K562 (cell line): ENCODE measurements around the gene SNX27. TPM values are rescaled to one million over a fixed set of nuclear protein-coding genes. Genes with fewer than 3 reads are reported as not detected.

Experiments
- ATF1 ChIP-seq, 2 experiments: fragments of 450-650 bp in 1 of 2; IDR thresholded peaks; 2 replicates each; pipeline ENCODE4 v1.6.1; 2016; ENCODE audit warnings: missing compliant biosample characterization in 1 of 2, missing genetic modification characterization in 1 of 2
- BHLHE40 ChIP-seq: IDR thresholded peaks from 2 replicates; pipeline ENCODE4 v1.6.1; 2011; ENCODE audit warnings: low read length, improper control_type of control experiment
- BMI1 ChIP-seq: fragments of 150-350 bp; IDR thresholded peaks from 2 replicates; pipeline ENCODE4 v1.6.1; 2014; ENCODE audit warnings: low read length
- CBX2 ChIP-seq: fragments of 200-600 bp; sonication (generic); IDR thresholded peaks from one replicate; pipeline ENCODE4 v1.6.1; 2012; ENCODE audit warnings: mild to moderate bottlenecking, low read length, inconsistent platforms; ENCODE audit not compliant: insufficient read depth, poor library complexity, severe bottlenecking
- CREB3 ChIP-seq: fragments of 450-650 bp; conservative IDR thresholded peaks from 2 replicates; pipeline ENCODE4 v1.6.1; 2016; ENCODE audit warnings: missing genetic modification characterization, low read depth, mild to moderate bottlenecking, missing compliant biosample characterization, moderate library complexity
- FOXK1 ChIP-seq: sonication (generic); formaldehyde crosslinking; IDR thresholded peaks from 2 replicates; pipeline ENCODE4 v1.8.0; 2022; ENCODE audit warnings: missing genetic modification reagents, mild to moderate bottlenecking, borderline replicate concordance
- FOXM1 ChIP-seq, 2 experiments: fragments of 450-650 bp in 1 of 2; sonication (generic) in 1 of 2; formaldehyde crosslinking in 1 of 2; IDR thresholded peaks; 2 replicates each; pipeline versions ENCODE4 v1.6.1 to v1.9.0; 2017 to 2022; ENCODE audit warnings: low read depth in 2 of 2, mild to moderate bottlenecking in 2 of 2, missing genetic modification reagents in 1 of 2, moderate library complexity in 1 of 2
- HMGN3 ChIP-seq: IDR thresholded peaks from 2 replicates; pipeline ENCODE4 v1.6.1; 2011; ENCODE audit warnings: borderline replicate concordance, low read depth, mild to moderate bottlenecking, mixed read lengths, low read length; ENCODE audit not compliant: insufficient read length; ENCODE audit errors: extremely low read depth
- IFI16 ChIP-seq: fragments of 250-450 bp; sonication (Bioruptor Pico); IDR thresholded peaks from 2 replicates; pipeline ENCODE4 v2.1.2; 2022; ENCODE audit warnings: mild to moderate bottlenecking, inconsistent platforms
- JUN ChIP-seq, 2 experiments: sonication (generic) in 1 of 2; formaldehyde crosslinking in 1 of 2; IDR thresholded peaks; 2 replicates each; pipeline versions ENCODE4 v1.6.1 to v1.8.0; 2012 to 2022; ENCODE audit warnings: borderline replicate concordance in 2 of 2, mild to moderate bottlenecking in 2 of 2, improper control_type of control experiment in 1 of 2, low read depth in 1 of 2, low read length in 1 of 2, missing genetic modification reagents in 1 of 2
- LARP7 ChIP-seq: fragments of 450-650 bp; IDR thresholded peaks from 2 replicates; pipeline ENCODE4 v1.6.1; 2016
- MAZ ChIP-seq, 2 experiments: fragments of 450-650 bp in 1 of 2; sonication (generic) in 1 of 2; formaldehyde crosslinking; IDR thresholded peaks in 1 of 2; conservative IDR thresholded peaks in 1 of 2; 2 replicates each; pipeline versions ENCODE4 v1.4.0 to v1.5.0; 2020; ENCODE audit warnings: mild to moderate bottlenecking in 1 of 2, missing genetic modification reagents in 1 of 2
- PCBP2 ChIP-seq: fragments of 200-400 bp; formaldehyde crosslinking; IDR thresholded peaks from 2 replicates; pipeline ENCODE4 v1.6.1; 2018; ENCODE audit warnings: low read length, low read depth, mild to moderate bottlenecking, moderate library complexity; ENCODE audit not compliant: poor library complexity, severe bottlenecking
- PKNOX1 ChIP-seq: fragments of 450-650 bp; IDR thresholded peaks from 2 replicates; pipeline ENCODE4 v1.6.1; 2016
- ZBTB12 ChIP-seq: fragments of 250-450 bp; sonication (Bioruptor Pico); IDR thresholded peaks from 2 replicates; pipeline ENCODE4 v1.4.0; 2020
- ZNF395 ChIP-seq: fragments of 200-800 bp; sonication (Bioruptor generic); IDR thresholded peaks from 2 replicates; pipeline ENCODE4 v1.6.1; 2017; ENCODE audit warnings: missing genetic modification characterization, missing compliant biosample characterization
- ZNF445 ChIP-seq: fragments of 250-450 bp; sonication (Bioruptor Pico); IDR thresholded peaks from 2 replicates; pipeline ENCODE4 v1.4.0; 2020; ENCODE audit warnings: low read depth, mild to moderate bottlenecking, moderate library complexity
- ZNF584 ChIP-seq: fragments of 200-800 bp; sonication (Bioruptor generic); IDR thresholded peaks from 2 replicates; pipeline ENCODE4 v1.6.1; 2016; ENCODE audit warnings: low read depth, mild to moderate bottlenecking, missing genetic modification characterization, missing compliant biosample characterization
- polyA plus RNA-seq, 8 experiments: library from polyadenylated mRNA; depleted of rRNA in 4 of 8; stranded (reverse) in 5 of 8; unstranded in 3 of 8; fragments of >200 nt; fragmentation: Nextera tagmentation in 2 of 8; fragmentation: Illumina TruSeq in 1 of 8; extraction: Ambion mirVana in 2 of 8; extraction: Trizol in 1 of 8; gene quantifications; 2 replicates each; pipeline versions ENCODE4 v1.2.1 to v1.2.3, GENCODE V29; 2011 to 2014; ENCODE audit warnings: inconsistent platforms in 1 of 8, missing spikeins in 1 of 8
- total RNA-seq, 7 experiments: library from RNA; depleted of rRNA in 6 of 7; stranded (reverse); fragments of >200 nt in 6 of 7; fragmentation: Illumina TruSeq in 2 of 7; extraction: Trizol in 2 of 7; gene quantifications; 2 replicates each; pipeline versions ENCODE4 v1.2.1 to v1.2.3, GENCODE V29; 2011 to 2021; ENCODE audit warnings: low replicate concordance in 1 of 7
- TF ChIP-seq, protein P1 (sequence below): sonication (generic); formaldehyde crosslinking; IDR thresholded peaks from 2 replicates; pipeline ENCODE4 v1.5.0; 2020; ENCODE audit warnings: missing genetic modification reagents

SNX27 gene
- total and polyA plus RNA-seq, 9 of the 15 experiments (the other 6 are each of a cell fraction or from before 2014, with no cell fraction given) = 4.5 to 18.7 (median 10.1) TPM

DNA sequence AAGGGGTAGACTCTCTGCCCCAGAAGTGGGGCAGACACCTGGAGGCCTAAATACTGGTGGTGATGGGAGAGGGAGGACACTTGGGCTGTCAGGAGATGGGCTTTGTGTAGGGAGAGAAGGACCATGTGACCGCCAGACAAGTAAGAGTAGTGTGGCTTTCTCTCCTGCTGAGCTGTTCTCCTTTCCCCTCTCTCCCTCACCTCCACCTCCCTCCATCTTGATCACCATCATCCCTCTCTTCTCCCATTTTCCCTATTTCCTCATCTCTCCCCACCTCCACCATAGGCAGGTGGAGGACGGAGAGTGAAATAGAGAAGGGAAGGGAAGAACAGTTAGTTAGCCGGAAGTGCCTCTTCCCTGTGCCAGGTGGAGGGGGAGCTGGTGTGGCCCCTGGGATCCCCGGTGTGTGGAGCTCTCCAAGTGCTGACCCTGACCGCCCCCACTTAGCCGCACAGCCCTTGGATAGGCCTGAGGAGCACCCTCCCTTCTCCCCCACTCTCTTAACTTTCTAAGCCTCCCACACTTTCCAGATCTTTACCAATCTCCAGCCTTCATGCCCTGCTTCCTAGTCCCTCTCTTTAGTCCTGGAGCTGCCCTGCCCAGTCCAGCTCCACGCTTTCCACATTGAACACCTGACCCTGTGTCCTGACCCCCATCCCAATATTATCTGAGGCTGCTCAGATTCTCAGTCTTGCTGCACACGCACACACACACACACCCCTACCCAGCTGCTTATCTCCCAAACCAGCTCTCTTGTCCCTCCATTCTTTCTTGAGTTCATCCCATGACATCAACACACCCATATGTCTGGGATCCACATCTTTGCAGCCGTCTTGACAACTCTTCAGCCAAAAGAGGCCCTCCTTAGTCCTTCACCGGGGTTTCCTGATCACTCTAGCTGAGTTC, 103.2 kb downstream of the SNX27 start (continued):
- no peak for TF ChIP-seq ZBTB12 (CRISPR knock-in tag)
- no peak for TF ChIP-seq CREB3 (tag)
- TF ChIP-seq PKNOX1 = 0 out of 2 replicates have a peak, but pooled peaks have one; percentile 30
- TF ChIP-seq FOXK1 (CRISPR knock-in tag) = no peak
- TF ChIP-seq ZNF395 = peak; percentile 84; the same call in 1 of the 2 replicates
- no peak for TF ChIP-seq JUN (IDR thresholded peaks at IDR 0.05; ENCODE audit: borderline replicate concordance, low read depth, low read length)
- TF ChIP-seq JUN (CRISPR knock-in tag; IDR thresholded peaks at IDR 0.05; ENCODE audit: borderline replicate concordance) = no peak
- TF ChIP-seq BMI1 = no peak
- peak; percentile 42; the same call in 1 of the 2 replicates for TF ChIP-seq ZNF584 (CRISPR knock-in tag)
- no peak for TF ChIP-seq ZNF445 (CRISPR knock-in tag)
- TF ChIP-seq CBX2 = no peak
- no peak for TF ChIP-seq ATF1 (CRISPR knock-in tag; IDR thresholded peaks at IDR 0.05)
- TF ChIP-seq ATF1 (tag; IDR thresholded peaks at IDR 0.05) = 0 out of 2 replicates have a peak, but pooled peaks have one; percentile 41
- TF ChIP-seq, protein P1, sequence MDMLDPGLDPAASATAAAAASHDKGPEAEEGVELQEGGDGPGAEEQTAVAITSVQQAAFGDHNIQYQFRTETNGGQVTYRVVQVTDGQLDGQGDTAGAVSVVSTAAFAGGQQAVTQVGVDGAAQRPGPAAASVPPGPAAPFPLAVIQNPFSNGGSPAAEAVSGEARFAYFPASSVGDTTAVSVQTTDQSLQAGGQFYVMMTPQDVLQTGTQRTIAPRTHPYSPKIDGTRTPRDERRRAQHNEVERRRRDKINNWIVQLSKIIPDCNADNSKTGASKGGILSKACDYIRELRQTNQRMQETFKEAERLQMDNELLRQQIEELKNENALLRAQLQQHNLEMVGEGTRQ (CRISPR knock-in tag) = no peak
- TF ChIP-seq IFI16 (CRISPR knock-in tag) = no peak
- peak; percentile 76 for TF ChIP-seq FOXM1 (IDR thresholded peaks at IDR 0.05; ENCODE audit: low read depth)
- TF ChIP-seq FOXM1 (CRISPR knock-in tag; IDR thresholded peaks at IDR 0.05; ENCODE audit: low read depth) = no peak
- no peak for TF ChIP-seq HMGN3
- TF ChIP-seq MAZ (CRISPR knock-in tag; conservative IDR thresholded peaks at IDR 0.05 in 1 of 2, IDR thresholded peaks at IDR 0.05 in 1 of 2) = peak in 1 of 2 experiments; percentile 57; a peak in 1 of 4 replicates
- peak; percentile 67 for TF ChIP-seq BHLHE40
- 0 out of 2 replicates have a peak, but pooled peaks have one; percentile 58 for TF ChIP-seq LARP7
- no peak for TF ChIP-seq PCBP2
